OCI-LY1 (cell line): ENCODE measurements around the gene C14orf180.

Source experiments
- EZH2 ChIP-seq: fragments of 200-600 bp; sonication (generic), shearing (Covaris generic); IDR thresholded peaks from 2 replicates; pipeline ENCODE4 v1.8.0; 2017; ENCODE audit warnings: borderline replicate concordance, mixed run types, mild to moderate bottlenecking, antibody characterized with exemption, low read length, moderate library complexity, mixed read lengths
- TF ChIP-seq, protein P1 (sequence below): fragments of 200-600 bp; sonication (generic), shearing (Covaris generic); IDR thresholded peaks from 2 replicates; pipeline ENCODE4 v1.5.1; 2017; ENCODE audit warnings: mild to moderate bottlenecking, antibody characterized with exemption, low read length, moderate library complexity, mixed read lengths

- no peak for TF ChIP-seq EZH2
- TF ChIP-seq, protein P1, sequence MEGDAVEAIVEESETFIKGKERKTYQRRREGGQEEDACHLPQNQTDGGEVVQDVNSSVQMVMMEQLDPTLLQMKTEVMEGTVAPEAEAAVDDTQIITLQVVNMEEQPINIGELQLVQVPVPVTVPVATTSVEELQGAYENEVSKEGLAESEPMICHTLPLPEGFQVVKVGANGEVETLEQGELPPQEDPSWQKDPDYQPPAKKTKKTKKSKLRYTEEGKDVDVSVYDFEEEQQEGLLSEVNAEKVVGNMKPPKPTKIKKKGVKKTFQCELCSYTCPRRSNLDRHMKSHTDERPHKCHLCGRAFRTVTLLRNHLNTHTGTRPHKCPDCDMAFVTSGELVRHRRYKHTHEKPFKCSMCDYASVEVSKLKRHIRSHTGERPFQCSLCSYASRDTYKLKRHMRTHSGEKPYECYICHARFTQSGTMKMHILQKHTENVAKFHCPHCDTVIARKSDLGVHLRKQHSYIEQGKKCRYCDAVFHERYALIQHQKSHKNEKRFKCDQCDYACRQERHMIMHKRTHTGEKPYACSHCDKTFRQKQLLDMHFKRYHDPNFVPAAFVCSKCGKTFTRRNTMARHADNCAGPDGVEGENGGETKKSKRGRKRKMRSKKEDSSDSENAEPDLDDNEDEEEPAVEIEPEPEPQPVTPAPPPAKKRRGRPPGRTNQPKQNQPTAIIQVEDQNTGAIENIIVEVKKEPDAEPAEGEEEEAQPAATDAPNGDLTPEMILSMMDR: no peak
These were observed 21.1 kb upstream of the C14orf180 start for GRCh38 chr14:104558231-104559027.
